B cell (primary cell): Measurements from ENCODE around the gene ATG12.

ENCODE experiments used
- EZH2 ChIP-seq: IDR thresholded peaks from 2 replicates; pipeline ENCODE4 v1.6.1; 2012; ENCODE audit warnings: borderline replicate concordance, low read depth, mild to moderate bottlenecking, moderate library complexity, low read length; ENCODE audit not compliant: insufficient read depth, poor library complexity, severe bottlenecking
- TF ChIP-seq, protein P1 (sequence below): fragments of 200-600 bp; IDR thresholded peaks from one replicate; pipeline ENCODE4 v1.8.0; 2022; ENCODE audit warnings: antibody characterized with exemption, mild to moderate bottlenecking

DNA sequence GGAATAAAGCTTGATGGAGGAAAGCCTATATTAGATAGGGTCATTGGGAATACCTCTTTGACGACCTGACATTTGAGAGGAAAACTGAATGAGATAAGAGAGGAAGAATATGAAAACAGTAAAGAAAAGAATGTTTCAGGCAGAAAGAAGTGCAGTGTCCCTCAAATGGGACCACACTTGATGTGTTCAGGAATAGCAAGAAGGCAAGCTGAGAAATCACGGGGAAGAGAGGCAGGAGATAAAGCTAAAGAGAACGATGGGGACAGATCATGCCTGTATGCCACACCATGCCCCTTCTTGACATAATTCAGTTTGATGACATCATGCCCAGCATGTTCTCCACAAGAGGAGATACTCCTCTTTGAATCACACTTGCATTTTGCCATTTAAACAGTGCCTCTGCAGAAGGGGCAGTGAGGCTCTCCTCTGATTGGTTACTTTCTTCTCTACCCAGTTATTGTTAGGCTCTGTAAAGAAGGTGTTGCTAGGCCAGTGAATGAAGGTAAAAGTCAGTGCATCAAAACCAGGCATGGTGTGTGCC is 8.0 kb upstream of the ATG12 start:
- TF ChIP-seq, protein P1, sequence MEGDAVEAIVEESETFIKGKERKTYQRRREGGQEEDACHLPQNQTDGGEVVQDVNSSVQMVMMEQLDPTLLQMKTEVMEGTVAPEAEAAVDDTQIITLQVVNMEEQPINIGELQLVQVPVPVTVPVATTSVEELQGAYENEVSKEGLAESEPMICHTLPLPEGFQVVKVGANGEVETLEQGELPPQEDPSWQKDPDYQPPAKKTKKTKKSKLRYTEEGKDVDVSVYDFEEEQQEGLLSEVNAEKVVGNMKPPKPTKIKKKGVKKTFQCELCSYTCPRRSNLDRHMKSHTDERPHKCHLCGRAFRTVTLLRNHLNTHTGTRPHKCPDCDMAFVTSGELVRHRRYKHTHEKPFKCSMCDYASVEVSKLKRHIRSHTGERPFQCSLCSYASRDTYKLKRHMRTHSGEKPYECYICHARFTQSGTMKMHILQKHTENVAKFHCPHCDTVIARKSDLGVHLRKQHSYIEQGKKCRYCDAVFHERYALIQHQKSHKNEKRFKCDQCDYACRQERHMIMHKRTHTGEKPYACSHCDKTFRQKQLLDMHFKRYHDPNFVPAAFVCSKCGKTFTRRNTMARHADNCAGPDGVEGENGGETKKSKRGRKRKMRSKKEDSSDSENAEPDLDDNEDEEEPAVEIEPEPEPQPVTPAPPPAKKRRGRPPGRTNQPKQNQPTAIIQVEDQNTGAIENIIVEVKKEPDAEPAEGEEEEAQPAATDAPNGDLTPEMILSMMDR: no peak
- no peak for TF ChIP-seq EZH2
